ENCODE data around the gene LYRM7. TPM values are rescaled to one million over a fixed set of nuclear protein-coding genes. Genes with fewer than 3 reads are reported as not detected.

LYRM7 gene
- total and polyA plus RNA-seq, 4 experiments from 2014 or later = 7.0 to 18.4 (median 14.1) TPM

DNA sequence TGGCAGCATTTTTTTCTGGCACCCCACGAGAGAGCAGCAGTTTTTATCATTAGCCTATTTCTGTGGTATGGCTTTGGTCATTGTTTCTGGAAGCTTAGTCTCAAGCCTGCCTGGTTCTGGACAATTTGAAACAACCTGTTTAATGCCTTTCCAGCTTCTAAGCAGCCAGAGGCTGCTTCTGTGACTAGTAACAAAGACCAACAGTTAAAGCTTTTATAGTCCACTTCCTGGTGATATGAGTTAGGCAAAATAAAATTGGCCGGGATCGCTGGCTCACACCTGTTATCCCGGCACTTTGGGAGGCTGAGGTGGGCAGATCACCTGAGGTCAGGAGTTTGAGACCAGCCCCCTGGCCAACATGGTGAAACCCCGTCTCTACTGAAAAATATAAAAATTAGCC is 24.0 kb downstream of the LYRM7 start:
- intact Hi-C loops (cut with micrococcal nuclease) = no loop called here

GRCh38 chr5:131195696-131196095 is 25.0 kb downstream of the LYRM7 start:
- H3K27ac ChIP-seq (ENCODE audit: low read depth, low read length) = no peak overlapping the region
- no peaks in the 10 kb centered on the region for H3K9me3 ChIP-seq (ENCODE audit: control insufficient read depth in 1 of 2, low read length in 2 of 2)
- intact Hi-C loops (cut with micrococcal nuclease) = no loop called here
- H3K27me3 ChIP-seq (ENCODE audit: insufficient read depth, low read length) = no peaks in the 10 kb centered on the region
- H3K4me3 ChIP-seq (ENCODE audit: low read length in 2 of 2) = no peak overlapping the region
- H3K4me1 Mint-ChIP-seq = peaks cover 0 to 6% (median 3%) of the 10 kb centered on the region in 4 donors
- peak overlapping the region in 3 of 7 donors; percentile 14 to 73 (median 63) for H3K27ac Mint-ChIP-seq
- no peak overlapping the region for H3K4me3 Mint-ChIP-seq
- no peak for DNase-seq
- ChIA-PET POLR2A (ENCODE audit: partially characterized antibody) (interaction anchor here (1.1 to 1.7 kb wide), 2 partner anchors 30 to 69 kb away, joined by 5 read pairs; partner anchors contain the start of gene HINT1), CTCF (ENCODE audit: partially characterized antibody) (no interaction called here)
- H3K36me3 ChIP-seq (ENCODE audit: insufficient read depth, low read length) = no peaks in the 10 kb centered on the region
- H3K9me3 Mint-ChIP-seq = no peaks in the 10 kb centered on the region
- no peaks in the 10 kb centered on the region for H3K27me3 Mint-ChIP-seq
- no peaks in the 10 kb centered on the region for H3K4me1 ChIP-seq (ENCODE audit: insufficient read depth, low read length)
- peaks cover 5 to 17% of the 10 kb centered on the region in 2 donors for H3K36me3 Mint-ChIP-seq

More for the DNA sequence above, 24.0 kb downstream of the LYRM7 start:
- H3K4me1 Mint-ChIP-seq = peaks cover 0 to 6% (median 3%) of the 10 kb centered on the region in 4 donors
- no peaks in the 10 kb centered on the region for H3K9me3 Mint-ChIP-seq
- no peaks in the 10 kb centered on the region for H3K36me3 ChIP-seq (ENCODE audit: insufficient read depth, low read length)
- H3K9me3 ChIP-seq (ENCODE audit: control insufficient read depth in 1 of 2, low read length in 2 of 2) = no peaks in the 10 kb centered on the region
- peak overlapping the region in 2 of 7 donors; percentile 5 to 46 for H3K27ac Mint-ChIP-seq
- ChIA-PET CTCF (ENCODE audit: partially characterized antibody) (no interaction called here), POLR2A (ENCODE audit: partially characterized antibody) (interaction anchor here (1.1 to 1.7 kb wide), 2 partner anchors 29 to 70 kb away, joined by 5 read pairs; partner anchors contain the start of gene HINT1)
- no peak overlapping the region for H3K4me3 ChIP-seq (ENCODE audit: low read length in 2 of 2)
- no peaks in the 10 kb centered on the region for H3K27me3 ChIP-seq (ENCODE audit: insufficient read depth, low read length)
- H3K4me1 ChIP-seq (ENCODE audit: insufficient read depth, low read length) = no peaks in the 10 kb centered on the region
- H3K4me3 Mint-ChIP-seq = no peak overlapping the region
- peaks cover 7 to 13% of the 10 kb centered on the region in 2 donors for H3K36me3 Mint-ChIP-seq
- H3K27me3 Mint-ChIP-seq = no peaks in the 10 kb centered on the region
- H3K27ac ChIP-seq (ENCODE audit: low read depth, low read length) = no peak overlapping the region
- DNase-seq = no peak

DNA sequence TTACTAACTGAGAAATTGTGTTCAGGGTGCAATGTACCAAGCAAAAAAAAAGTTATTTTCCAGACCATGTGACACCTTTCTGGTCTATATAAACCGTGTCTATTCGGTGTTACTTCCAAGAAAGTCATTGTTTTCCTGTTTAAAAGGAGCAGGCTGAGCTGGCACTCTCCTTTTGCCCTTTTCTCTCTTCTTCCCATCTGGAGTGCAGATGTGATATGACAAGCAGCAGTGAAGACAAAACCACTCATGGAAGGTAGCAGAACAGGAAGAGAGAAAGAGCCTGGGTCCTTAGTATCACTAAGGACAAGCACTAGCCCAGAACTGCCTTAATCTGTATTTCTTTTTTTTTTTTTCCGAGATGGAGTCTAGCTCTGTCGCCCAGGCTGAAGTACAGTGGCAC is 25.6 kb downstream of the LYRM7 start:
- H3K27me3 ChIP-seq (ENCODE audit: insufficient read depth, low read length) = no peaks in the 10 kb centered on the region
- H3K27ac Mint-ChIP-seq = no peak overlapping the region
- H3K27me3 Mint-ChIP-seq = no peaks in the 10 kb centered on the region
- no peaks in the 10 kb centered on the region for H3K9me3 ChIP-seq (ENCODE audit: control insufficient read depth in 1 of 2, low read length in 2 of 2)
- DNase-seq = no peak
- H3K36me3 ChIP-seq (ENCODE audit: insufficient read depth, low read length) = no peaks in the 10 kb centered on the region
- ChIA-PET CTCF (ENCODE audit: partially characterized antibody) (no interaction called here), POLR2A (ENCODE audit: partially characterized antibody) (interaction anchor here (1.2 kb wide), 1 partner anchor 56 kb away, joined by 3 read pairs; no protein-coding TSS in a partner anchor)
- intact Hi-C loops (cut with micrococcal nuclease) = no loop called here
- H3K4me3 ChIP-seq (ENCODE audit: low read length in 2 of 2) = no peak overlapping the region
- peaks cover 0 to 6% (median 3%) of the 10 kb centered on the region in 4 donors for H3K4me1 Mint-ChIP-seq
- H3K27ac ChIP-seq (ENCODE audit: low read depth, low read length) = no peak overlapping the region
- peaks cover 5 to 17% of the 10 kb centered on the region in 2 donors for H3K36me3 Mint-ChIP-seq
- H3K4me1 ChIP-seq (ENCODE audit: insufficient read depth, low read length) = no peaks in the 10 kb centered on the region
- H3K4me3 Mint-ChIP-seq = no peak overlapping the region
- no peaks in the 10 kb centered on the region for H3K9me3 Mint-ChIP-seq

DNA sequence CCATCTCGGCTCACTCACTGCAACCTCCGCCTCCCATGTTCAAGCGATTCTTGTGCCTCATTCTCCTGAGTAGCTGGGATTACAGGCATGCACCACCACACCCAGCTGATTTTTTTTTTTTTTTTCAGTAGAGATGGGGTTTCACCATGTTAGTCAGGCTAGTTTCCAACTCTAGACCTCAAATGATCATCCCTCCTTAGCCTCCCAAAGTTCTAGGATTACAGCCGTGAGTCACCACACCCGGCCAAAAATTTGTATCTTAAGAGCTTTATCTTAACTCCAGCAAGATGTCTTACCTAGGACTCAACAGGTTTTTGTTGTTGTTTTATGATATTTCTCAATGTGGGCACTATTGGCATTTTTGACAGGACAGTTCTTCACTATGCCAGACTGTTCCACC is 27.9 kb downstream of the LYRM7 start:
- ChIA-PET CTCF (ENCODE audit: partially characterized antibody) (no interaction called here), POLR2A (ENCODE audit: partially characterized antibody) (interaction anchor here (1.4 kb wide), 2 partner anchors 23 to 54 kb away, joined by 3 to 4 read pairs; no protein-coding TSS in a partner anchor)
- H3K9me3 Mint-ChIP-seq = no peaks in the 10 kb centered on the region
- H3K27ac Mint-ChIP-seq = no peak overlapping the region
- peaks cover 0 to 5% (median 2%) of the 10 kb centered on the region in 4 donors for H3K4me1 Mint-ChIP-seq
- Histone ChIP-seq H3K27ac (ENCODE audit: low read depth, low read length) (no peak overlapping the region), H3K36me3 (ENCODE audit: insufficient read depth, low read length) (no peaks in the 10 kb centered on the region), H3K4me3 (ENCODE audit: low read length in 2 of 2) (no peak overlapping the region), H3K4me1 (ENCODE audit: insufficient read depth, low read length) (no peaks in the 10 kb centered on the region), H3K9me3 (ENCODE audit: control insufficient read depth in 1 of 2, low read length in 2 of 2) (no peaks in the 10 kb centered on the region), H3K27me3 (ENCODE audit: insufficient read depth, low read length) (no peaks in the 10 kb centered on the region)
- H3K27me3 Mint-ChIP-seq = no peaks in the 10 kb centered on the region
- intact Hi-C loops (cut with micrococcal nuclease) = no loop called here
- H3K36me3 Mint-ChIP-seq = peaks cover 5 to 20% of the 10 kb centered on the region in 2 donors
- DNase-seq = no peak
- no peak overlapping the region for H3K4me3 Mint-ChIP-seq

- ChIA-PET POLR2A (ENCODE audit: partially characterized antibody) (no interaction called here), CTCF (ENCODE audit: partially characterized antibody) (interaction anchor here (0.8 kb wide), 1 partner anchor 181 kb away, joined by 3 read pairs; no protein-coding TSS in a partner anchor)
- intact Hi-C loops (cut with micrococcal nuclease) = no loop called here
- Mint-ChIP-seq H3K27me3 (no peaks in the 10 kb centered on the region), H3K4me3 (no peak overlapping the region), H3K36me3 (peaks cover 6 to 20% of the 10 kb centered on the region in 2 donors), H3K4me1 (peaks cover 0 to 5% (median 2%) of the 10 kb centered on the region in 4 donors), H3K27ac (no peak overlapping the region), H3K9me3 (no peaks in the 10 kb centered on the region)
- no peaks in the 10 kb centered on the region for H3K9me3 ChIP-seq (ENCODE audit: control insufficient read depth in 1 of 2, low read length in 2 of 2)
- no peak overlapping the region for H3K4me3 ChIP-seq (ENCODE audit: low read length in 2 of 2)
- no peak for DNase-seq
- no peak overlapping the region for H3K27ac ChIP-seq (ENCODE audit: low read depth, low read length)
- H3K27me3 ChIP-seq (ENCODE audit: insufficient read depth, low read length) = no peaks in the 10 kb centered on the region
- H3K36me3 ChIP-seq (ENCODE audit: insufficient read depth, low read length) = no peaks in the 10 kb centered on the region
- no peaks in the 10 kb centered on the region for H3K4me1 ChIP-seq (ENCODE audit: insufficient read depth, low read length)
Measured at GRCh38 chr5:131200560-131200959, 29.8 kb downstream of the LYRM7 start.

DNA sequence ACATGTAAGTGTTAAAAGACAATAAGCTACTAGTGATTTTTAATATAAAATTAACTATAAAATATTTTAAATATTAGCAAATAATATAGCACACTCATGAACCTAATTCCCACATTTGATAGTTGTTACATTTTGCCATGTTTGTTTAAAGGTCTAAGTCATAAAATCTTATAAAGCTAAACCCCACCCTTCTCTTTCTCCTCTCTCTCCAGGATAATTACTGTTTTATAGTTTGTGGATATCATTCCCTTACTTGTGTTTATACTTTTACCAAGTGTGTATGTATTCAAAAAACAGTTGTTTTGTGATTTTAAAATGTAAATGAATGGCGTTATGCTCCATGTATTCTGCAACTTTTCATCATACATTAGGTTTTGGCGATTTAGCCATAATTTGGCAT is 34.2 kb downstream of the LYRM7 start:
- no peak overlapping the region for H3K27ac ChIP-seq (ENCODE audit: low read depth, low read length)
- H3K9me3 Mint-ChIP-seq = no peaks in the 10 kb centered on the region
- H3K27me3 ChIP-seq (ENCODE audit: insufficient read depth, low read length) = no peaks in the 10 kb centered on the region
- no peak for DNase-seq
- H3K4me3 Mint-ChIP-seq = no peak overlapping the region
- peaks cover 23% of the 10 kb centered on the region for H3K4me1 ChIP-seq (ENCODE audit: insufficient read depth, low read length)
- peaks cover 18 to 26% (median 23%) of the 10 kb centered on the region in 4 donors for H3K4me1 Mint-ChIP-seq
- no peaks in the 10 kb centered on the region for H3K27me3 Mint-ChIP-seq
- no peaks in the 10 kb centered on the region for H3K36me3 ChIP-seq (ENCODE audit: insufficient read depth, low read length)
- no peak overlapping the region for H3K4me3 ChIP-seq (ENCODE audit: low read length in 2 of 2)
- ChIA-PET POLR2A (ENCODE audit: partially characterized antibody) (interaction anchor here (0.5 kb wide), 2 partner anchors 125 to 137 kb away, joined by 3 to 4 read pairs; no protein-coding TSS in a partner anchor), CTCF (ENCODE audit: partially characterized antibody) (no interaction called here)
- no peaks in the 10 kb centered on the region for H3K9me3 ChIP-seq (ENCODE audit: control insufficient read depth in 1 of 2, low read length in 2 of 2)
- H3K27ac Mint-ChIP-seq = peak overlapping the region in 1 of 7 donors; percentile 35
- intact Hi-C loops (cut with micrococcal nuclease) = no loop called here
- H3K36me3 Mint-ChIP-seq = peaks cover 2 to 11% of the 10 kb centered on the region in 2 donors

GRCh38 chr5:131206061-131206460 is 35.3 kb downstream of the LYRM7 start:
- Mint-ChIP-seq H3K27ac (peak overlapping the region in 3 of 7 donors; percentile 19 to 44 (median 26)), H3K27me3 (no peaks in the 10 kb centered on the region), H3K9me3 (no peaks in the 10 kb centered on the region), H3K4me3 (no peak overlapping the region), H3K36me3 (peaks cover 2 to 7% of the 10 kb centered on the region in 2 donors), H3K4me1 (peaks cover 28 to 37% (median 34%) of the 10 kb centered on the region in 4 donors)
- POLR2A ChIA-PET (ENCODE audit: partially characterized antibody) = interaction anchor here (0.9 to 4.8 kb wide), 4 partner anchors 47 to 65 kb away, joined by 3 to 45 read pairs (median 6); partner anchors contain the start of gene CDC42SE2
- peaks cover 34% of the 10 kb centered on the region for H3K4me1 ChIP-seq (ENCODE audit: insufficient read depth, low read length)
- H3K27me3 ChIP-seq (ENCODE audit: insufficient read depth, low read length) = no peaks in the 10 kb centered on the region
- no peaks in the 10 kb centered on the region for H3K9me3 ChIP-seq (ENCODE audit: control insufficient read depth in 1 of 2, low read length in 2 of 2)
- DNase-seq = no peak
- intact Hi-C loops (cut with micrococcal nuclease) = no loop called here
- H3K4me3 ChIP-seq (ENCODE audit: low read length in 2 of 2) = no peak overlapping the region
- no peak overlapping the region for H3K27ac ChIP-seq (ENCODE audit: low read depth, low read length)
- CTCF ChIA-PET (ENCODE audit: partially characterized antibody) = no interaction called here
- H3K36me3 ChIP-seq (ENCODE audit: insufficient read depth, low read length) = no peaks in the 10 kb centered on the region
